K562 (cell line): ENCODE results near the gene USP7. TPM values are rescaled to one million over a fixed set of nuclear protein-coding genes. Genes with fewer than 3 reads are reported as not detected.

Experiments used
- BCL6 ChIP-seq: fragments of 250-450 bp; sonication (Bioruptor Pico); IDR thresholded peaks from 2 replicates; pipeline ENCODE4 v1.4.0; 2020
- BDP1 ChIP-seq: IDR thresholded peaks from 3 replicates; pipeline ENCODE4 v1.6.1; 2011; ENCODE audit not compliant: insufficient read length, insufficient read depth
- EGR1 ChIP-seq: fragments of 450-650 bp; conservative IDR thresholded peaks from 2 replicates; pipeline ENCODE4 v1.6.1; 2017; ENCODE audit warnings: mild to moderate bottlenecking
- FOXJ2 ChIP-seq: fragments of 200-800 bp; sonication (Bioruptor generic); IDR thresholded peaks from 2 replicates; pipeline ENCODE4 v1.6.1; 2016; ENCODE audit warnings: missing genetic modification characterization, missing compliant biosample characterization
- HDAC8 ChIP-seq: fragments of 450-650 bp; IDR thresholded peaks from 2 replicates; pipeline ENCODE4 v1.6.1; 2016; ENCODE audit warnings: mild to moderate bottlenecking, missing genetic modification characterization, moderate library complexity, missing compliant biosample characterization
- HNRNPH1 ChIP-seq: fragments of 200-400 bp; formaldehyde crosslinking; optimal IDR thresholded peaks from 2 replicates; pipeline ENCODE3; 2017; ENCODE audit warnings: low read depth, mild to moderate bottlenecking, low read length, moderate library complexity
- ILF3 ChIP-seq: fragments of 450-650 bp; IDR thresholded peaks from 2 replicates; pipeline ENCODE4 v1.6.1; 2018; ENCODE audit warnings: antibody characterized with exemption, mild to moderate bottlenecking, moderate library complexity, borderline replicate concordance
- ILK ChIP-seq: fragments of 450-650 bp; IDR thresholded peaks from 2 replicates; pipeline ENCODE4 v1.6.1; 2016; ENCODE audit warnings: missing genetic modification characterization, low read depth, mild to moderate bottlenecking, missing compliant biosample characterization, moderate library complexity, borderline replicate concordance
- SIN3B ChIP-seq: fragments of 450-650 bp; IDR thresholded peaks from 2 replicates; pipeline ENCODE4 v1.6.1; 2017; ENCODE audit warnings: low read depth, mild to moderate bottlenecking, moderate library complexity
- SREBF2 ChIP-seq: sonication (generic); formaldehyde crosslinking; IDR thresholded peaks from 2 replicates; pipeline ENCODE4 v1.4.0; 2020; ENCODE audit warnings: mild to moderate bottlenecking, missing genetic modification reagents
- SUPT5H ChIP-seq: fragments of 450-650 bp; IDR thresholded peaks from 2 replicates; pipeline ENCODE4 v1.6.1; 2016
- TAF15 ChIP-seq: fragments of 200-400 bp; formaldehyde crosslinking; IDR thresholded peaks from 2 replicates; pipeline ENCODE4 v1.6.1; 2017; ENCODE audit warnings: mild to moderate bottlenecking, low read depth, low read length, moderate library complexity
- TARDBP ChIP-seq: fragments of 450-650 bp; IDR thresholded peaks from 2 replicates; pipeline ENCODE4 v1.6.1; 2016
- TCFL5 ChIP-seq: fragments of 250-450 bp; sonication (Bioruptor Pico); conservative IDR thresholded peaks from 2 replicates; pipeline ENCODE4 v1.6.1; 2021; ENCODE audit warnings: mild to moderate bottlenecking, moderate library complexity, matching md5 sums
- WHSC1 ChIP-seq: IDR thresholded peaks from one replicate; pipeline ENCODE4 v1.6.1; 2012; ENCODE audit warnings: low read length, control low read depth, inconsistent platforms
- XRCC4 ChIP-seq: IDR thresholded peaks from one replicate; pipeline ENCODE4 v1.6.1; 2011; ENCODE audit not compliant: insufficient read depth, insufficient read length; ENCODE audit errors: extremely low read depth
- ZKSCAN3 ChIP-seq: fragments of 250-450 bp; sonication (Bioruptor Pico); IDR thresholded peaks from 2 replicates; pipeline ENCODE4 v1.4.0; 2020
- ZNF133 ChIP-seq: fragments of 250-450 bp; sonication (Bioruptor Pico); IDR thresholded peaks from 2 replicates; pipeline ENCODE4 v1.4.0; 2020; ENCODE audit warnings: mild to moderate bottlenecking
- ZNF184 ChIP-seq: sonication (generic); formaldehyde crosslinking; IDR thresholded peaks from 2 replicates; pipeline ENCODE4 v1.5.0; 2020; ENCODE audit warnings: missing genetic modification reagents
- ZNF354B ChIP-seq: fragments of 250-450 bp; sonication (Bioruptor Pico); IDR thresholded peaks from 2 replicates; pipeline ENCODE4 v1.4.0; 2020
- ZNF695 ChIP-seq: fragments of 450-650 bp; formaldehyde crosslinking; IDR thresholded peaks from 2 replicates; pipeline ENCODE4 v1.4.0; 2020; ENCODE audit warnings: mild to moderate bottlenecking, moderate library complexity
- polyA plus RNA-seq, 8 experiments: library from polyadenylated mRNA; depleted of rRNA in 4 of 8; stranded (reverse) in 5 of 8; unstranded in 3 of 8; fragments of >200 nt; fragmentation: Nextera tagmentation in 2 of 8; fragmentation: Illumina TruSeq in 1 of 8; extraction: Ambion mirVana in 2 of 8; extraction: Trizol in 1 of 8; gene quantifications; 2 replicates each; pipeline versions ENCODE4 v1.2.1 to v1.2.3, GENCODE V29; 2011 to 2014; ENCODE audit warnings: inconsistent platforms in 1 of 8, missing spikeins in 1 of 8
- total RNA-seq, 7 experiments: library from RNA; depleted of rRNA in 6 of 7; stranded (reverse); fragments of >200 nt in 6 of 7; fragmentation: Illumina TruSeq in 2 of 7; extraction: Trizol in 2 of 7; gene quantifications; 2 replicates each; pipeline versions ENCODE4 v1.2.1 to v1.2.3, GENCODE V29; 2011 to 2021; ENCODE audit warnings: low replicate concordance in 1 of 7
- TF ChIP-seq, protein P1 (sequence below): fragments of 250-450 bp; sonication (Bioruptor Pico); IDR thresholded peaks from 2 replicates; pipeline ENCODE4 v1.4.0; 2020; ENCODE audit warnings: mild to moderate bottlenecking, moderate library complexity
- TF ChIP-seq, protein P2 (sequence below): fragments of 250-450 bp; sonication (Bioruptor Pico); IDR thresholded peaks from 2 replicates; pipeline ENCODE4 v1.8.0; 2021; ENCODE audit warnings: borderline replicate concordance, mild to moderate bottlenecking, moderate library complexity; ENCODE audit not compliant: poor library complexity, severe bottlenecking
- TF ChIP-seq, protein P3 (sequence below): fragments of 250-450 bp; sonication (Bioruptor Pico); IDR thresholded peaks from 2 replicates; pipeline ENCODE4 v1.8.0; 2021; ENCODE audit warnings: moderate library complexity, mild to moderate bottlenecking, inconsistent platforms
- TF ChIP-seq, protein P4 (sequence below): fragments of 450-650 bp; formaldehyde crosslinking; IDR thresholded peaks from 2 replicates; pipeline ENCODE4 v1.4.0; 2022; ENCODE audit warnings: missing genetic modification characterization

The USP7 gene
- total and polyA plus RNA-seq, 9 of the 15 experiments (the other 6 are each of a cell fraction or from before 2014, with no cell fraction given) = 17.1 to 145 (median 57.9) TPM

DNA sequence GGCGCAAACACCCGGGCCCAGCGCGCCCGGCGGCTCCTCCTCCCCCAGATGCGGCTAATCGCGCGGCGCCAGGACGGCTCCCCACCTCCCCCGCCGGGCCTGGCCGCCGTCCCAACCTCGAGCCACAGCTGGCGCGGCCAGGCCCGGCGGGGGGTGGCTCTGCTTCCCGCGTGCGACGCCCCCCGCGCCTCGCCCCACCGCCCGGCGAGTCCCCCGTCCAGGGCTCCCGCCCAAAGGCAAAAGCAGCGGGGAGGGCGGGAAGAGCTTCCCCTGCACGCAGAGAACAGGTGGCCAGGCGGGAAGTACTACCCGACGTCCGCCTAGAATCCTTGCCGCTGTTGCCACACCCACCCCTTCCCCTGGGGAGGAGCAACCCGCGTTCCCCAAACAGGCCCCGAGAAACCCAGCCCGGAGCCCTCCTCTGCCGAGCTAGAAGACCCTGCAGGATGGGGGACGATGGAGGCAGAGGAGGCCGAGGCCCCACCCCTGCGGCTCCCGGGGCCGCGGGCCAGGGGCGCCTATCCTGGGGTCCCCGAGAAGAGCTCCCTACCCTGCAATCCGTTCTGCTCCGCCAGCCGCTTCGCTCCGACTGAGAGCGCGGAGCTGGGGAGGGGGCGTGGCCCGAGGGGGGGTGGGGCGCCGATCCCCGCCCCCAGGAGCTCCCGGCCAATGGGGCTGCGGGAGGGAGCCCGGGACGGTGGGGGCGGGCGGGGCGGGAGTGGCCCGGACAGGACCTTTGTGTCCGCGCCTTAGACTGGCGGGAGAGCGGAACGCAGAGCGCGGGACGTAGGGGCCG, 95.1 kb downstream of the USP7 start, which contains the start of gene CARHSP1 (continued):
- TF ChIP-seq, protein P1, sequence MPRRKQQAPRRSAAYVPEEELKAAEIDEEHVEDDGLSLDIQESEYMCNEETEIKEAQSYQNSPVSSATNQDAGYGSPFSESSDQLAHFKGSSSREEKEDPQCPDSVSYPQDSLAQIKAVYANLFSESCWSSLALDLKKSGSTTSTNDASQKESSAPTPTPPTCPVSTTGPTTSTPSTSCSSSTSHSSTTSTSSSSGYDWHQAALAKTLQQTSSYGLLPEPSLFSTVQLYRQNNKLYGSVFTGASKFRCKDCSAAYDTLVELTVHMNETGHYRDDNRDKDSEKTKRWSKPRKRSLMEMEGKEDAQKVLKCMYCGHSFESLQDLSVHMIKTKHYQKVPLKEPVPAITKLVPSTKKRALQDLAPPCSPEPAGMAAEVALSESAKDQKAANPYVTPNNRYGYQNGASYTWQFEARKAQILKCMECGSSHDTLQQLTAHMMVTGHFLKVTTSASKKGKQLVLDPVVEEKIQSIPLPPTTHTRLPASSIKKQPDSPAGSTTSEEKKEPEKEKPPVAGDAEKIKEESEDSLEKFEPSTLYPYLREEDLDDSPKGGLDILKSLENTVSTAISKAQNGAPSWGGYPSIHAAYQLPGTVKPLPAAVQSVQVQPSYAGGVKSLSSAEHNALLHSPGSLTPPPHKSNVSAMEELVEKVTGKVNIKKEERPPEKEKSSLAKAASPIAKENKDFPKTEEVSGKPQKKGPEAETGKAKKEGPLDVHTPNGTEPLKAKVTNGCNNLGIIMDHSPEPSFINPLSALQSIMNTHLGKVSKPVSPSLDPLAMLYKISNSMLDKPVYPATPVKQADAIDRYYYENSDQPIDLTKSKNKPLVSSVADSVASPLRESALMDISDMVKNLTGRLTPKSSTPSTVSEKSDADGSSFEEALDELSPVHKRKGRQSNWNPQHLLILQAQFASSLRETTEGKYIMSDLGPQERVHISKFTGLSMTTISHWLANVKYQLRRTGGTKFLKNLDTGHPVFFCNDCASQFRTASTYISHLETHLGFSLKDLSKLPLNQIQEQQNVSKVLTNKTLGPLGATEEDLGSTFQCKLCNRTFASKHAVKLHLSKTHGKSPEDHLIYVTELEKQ (CRISPR knock-in tag) = no peak
- no peak for TF ChIP-seq BDP1
- no peak for TF ChIP-seq TCFL5
- TF ChIP-seq, protein P2, sequence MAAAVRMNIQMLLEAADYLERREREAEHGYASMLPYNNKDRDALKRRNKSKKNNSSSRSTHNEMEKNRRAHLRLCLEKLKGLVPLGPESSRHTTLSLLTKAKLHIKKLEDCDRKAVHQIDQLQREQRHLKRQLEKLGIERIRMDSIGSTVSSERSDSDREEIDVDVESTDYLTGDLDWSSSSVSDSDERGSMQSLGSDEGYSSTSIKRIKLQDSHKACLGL = no peak
- TF ChIP-seq, protein P3, sequence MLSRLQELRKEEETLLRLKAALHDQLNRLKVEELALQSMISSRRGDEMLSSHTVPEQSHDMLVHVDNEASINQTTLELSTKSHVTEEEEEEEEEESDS (CRISPR knock-in tag) = no peak
- no peak for TF ChIP-seq BCL6 (CRISPR knock-in tag)
- TF ChIP-seq ZNF354B (CRISPR knock-in tag) = no peak
- TF ChIP-seq HDAC8 (tag) = no peak
- TF ChIP-seq ZNF184 (CRISPR knock-in tag) = no peak
- TF ChIP-seq ZNF695 (CRISPR knock-in tag) = no peak
- TF ChIP-seq ILF3 = no peak
- TF ChIP-seq SIN3B = no peak
- TF ChIP-seq EGR1 = peak; percentile 72
- TF ChIP-seq TARDBP = no peak
- TF ChIP-seq ILK (tag) = no peak
- TF ChIP-seq SUPT5H = peak; percentile 89
- TF ChIP-seq, protein P4, sequence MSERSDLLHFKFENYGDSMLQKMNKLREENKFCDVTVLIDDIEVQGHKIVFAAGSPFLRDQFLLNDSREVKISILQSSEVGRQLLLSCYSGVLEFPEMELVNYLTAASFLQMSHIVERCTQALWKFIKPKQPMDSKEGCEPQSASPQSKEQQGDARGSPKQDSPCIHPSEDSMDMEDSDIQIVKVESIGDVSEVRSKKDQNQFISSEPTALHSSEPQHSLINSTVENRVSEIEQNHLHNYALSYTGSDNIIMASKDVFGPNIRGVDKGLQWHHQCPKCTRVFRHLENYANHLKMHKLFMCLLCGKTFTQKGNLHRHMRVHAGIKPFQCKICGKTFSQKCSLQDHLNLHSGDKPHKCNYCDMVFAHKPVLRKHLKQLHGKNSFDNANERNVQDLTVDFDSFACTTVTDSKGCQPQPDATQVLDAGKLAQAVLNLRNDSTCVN (CRISPR knock-in tag) = no peak
- TF ChIP-seq ZKSCAN3 (CRISPR knock-in tag) = no peak
- no peak for TF ChIP-seq FOXJ2
- TF ChIP-seq SREBF2 (CRISPR knock-in tag) = no peak
- no peak for TF ChIP-seq WHSC1
- TF ChIP-seq TAF15 = no peak
- no peak for TF ChIP-seq HNRNPH1
- no peak for TF ChIP-seq XRCC4
- TF ChIP-seq ZNF133 (CRISPR knock-in tag) = no peak
